Lung (tissue), 12 donors: Measurements from ENCODE around the gene FRMD3. TPM values are rescaled to one million over a fixed set of nuclear protein-coding genes. Genes with fewer than 3 reads are reported as not detected.

Experiments
- ATAC-seq: fragments of 200-7000 bp; cut with Tn5 transposase; one replicate; pipeline ENCODE4 v1.9.1; 2020; ENCODE audit warnings: moderate number of reproducible peaks; ENCODE audit not compliant: insufficient read depth, low FRiP score
- DNase-seq, 3 donors: peaks; one replicate each; pipeline ENCODE4 v3.0.0-alpha.2; 2013 to 2017
- H3K27ac ChIP-seq, 2 donors: one replicate each; pipeline ENCODE4 v1.5.1; 2013; ENCODE audit warnings: mild to moderate bottlenecking in 2 of 2, moderate library complexity in 2 of 2, control low read depth in 1 of 2, inconsistent platforms in 1 of 2, low read depth in 1 of 2, low read length in 1 of 2
- H3K27me3 ChIP-seq, 3 donors: one replicate each; pipeline ENCODE4 v1.5.1; 2013; ENCODE audit warnings: low read length in 2 of 3; ENCODE audit not compliant: control insufficient read depth in 3 of 3, insufficient read depth in 3 of 3
- H3K36me3 ChIP-seq, 4 donors: one replicate each; pipeline ENCODE4 v1.5.1; 2013; ENCODE audit warnings: low read length in 4 of 4, mild to moderate bottlenecking in 1 of 4, moderate library complexity in 1 of 4; ENCODE audit not compliant: control insufficient read depth in 4 of 4, insufficient read depth in 4 of 4
- H3K4me1 ChIP-seq, 5 donors: one replicate each; pipeline ENCODE4 v1.5.1; 2013; ENCODE audit warnings: low read length in 5 of 5, mild to moderate bottlenecking in 2 of 5, moderate library complexity in 1 of 5; ENCODE audit not compliant: control insufficient read depth in 5 of 5, insufficient read depth in 5 of 5
- H3K4me3 ChIP-seq: one replicate; pipeline ENCODE4 v1.5.1; 2013; ENCODE audit warnings: mild to moderate bottlenecking, control low read depth, moderate library complexity
- H3K9ac ChIP-seq, 2 donors: one replicate each; pipeline ENCODE4 v1.5.1; 2013; ENCODE audit warnings: low read length in 2 of 2, control low read depth in 1 of 2; ENCODE audit not compliant: insufficient read depth in 1 of 2
- H3K9me3 ChIP-seq, 4 donors: one replicate each; pipeline ENCODE4 v1.5.1; 2013; ENCODE audit warnings: low read length in 3 of 4, mild to moderate bottlenecking in 1 of 4, moderate library complexity in 1 of 4; ENCODE audit not compliant: control insufficient read depth in 4 of 4, insufficient read depth in 3 of 4
- CTCF ChIP-seq: IDR thresholded peaks from 2 replicates; pipeline ENCODE4 v1.5.1; 2012; ENCODE audit warnings: mild to moderate bottlenecking; ENCODE audit errors: control extremely low read depth, extremely low read depth
- WGBS, 2 donors: extraction: QIAGEN DNeasy Blood & Tissue Kit; methylation state at CpG; one replicate each; pipeline ENCODE4 v1.1.7; 2013; 5-methylcytosine and 5-hydroxymethylcytosine counted together
- polyA plus RNA-seq, 2 donors: library from polyadenylated mRNA; stranded (reverse); fragments of 200-250 nt; gene quantifications; one replicate each; pipeline ENCODE4 v1.2.1, GENCODE V29; 2013
- total RNA-seq, 2 donors: library from RNA; depleted of rRNA in 1 of 2; stranded (reverse); fragments of >200 nt in 1 of 2; gene quantifications; one replicate each; pipeline ENCODE4 v1.2.1, GENCODE V29; 2014 to 2021
- donor health status: control.
- donor health status: control.
- donor health status: Bipolar disorder and iron deficiency.
- donor health status: healthy.
- donor health status: DM: yes; HTN: yes; CAD: no.

FRMD3 gene
- total and polyA plus RNA-seq, 4 donors = 0.75 to 3.2 (median 1.6) TPM

DNA sequence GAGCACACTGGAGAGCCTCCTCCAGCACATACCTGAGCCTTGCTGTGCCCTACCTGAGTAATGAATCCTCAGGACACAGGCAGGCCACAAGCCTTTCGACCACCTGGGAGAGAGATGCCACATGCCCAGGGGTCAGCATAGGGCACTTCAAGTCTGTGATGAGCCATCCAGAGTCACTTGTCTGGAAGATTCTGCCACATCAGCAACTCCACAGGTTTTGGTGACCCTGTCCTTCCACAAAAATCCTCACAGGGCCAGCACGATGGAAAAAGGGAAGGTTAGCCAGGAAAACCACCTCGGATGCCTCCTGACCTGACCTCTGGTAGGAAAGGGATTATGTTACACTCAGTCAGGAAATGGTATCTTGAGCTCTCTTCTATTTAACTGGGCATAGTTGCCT is 46.8 kb downstream of the FRMD3 start:
- Histone ChIP-seq H3K36me3 (no peaks in the 10 kb centered on the region), H3K9ac (no peak overlapping the region), H3K27me3 (no peaks in the 10 kb centered on the region), H3K27ac (no peak overlapping the region), H3K4me3 (no peak overlapping the region), H3K4me1 (no peaks in the 10 kb centered on the region), H3K9me3 (no peaks in the 10 kb centered on the region)
- no peak for DNase-seq
- ATAC-seq = no peak
- WGBS, 2 donors = 51 to 56% methylated on average over 3 of the region's 3 CpGs
- TF ChIP-seq CTCF = no peak

DNA sequence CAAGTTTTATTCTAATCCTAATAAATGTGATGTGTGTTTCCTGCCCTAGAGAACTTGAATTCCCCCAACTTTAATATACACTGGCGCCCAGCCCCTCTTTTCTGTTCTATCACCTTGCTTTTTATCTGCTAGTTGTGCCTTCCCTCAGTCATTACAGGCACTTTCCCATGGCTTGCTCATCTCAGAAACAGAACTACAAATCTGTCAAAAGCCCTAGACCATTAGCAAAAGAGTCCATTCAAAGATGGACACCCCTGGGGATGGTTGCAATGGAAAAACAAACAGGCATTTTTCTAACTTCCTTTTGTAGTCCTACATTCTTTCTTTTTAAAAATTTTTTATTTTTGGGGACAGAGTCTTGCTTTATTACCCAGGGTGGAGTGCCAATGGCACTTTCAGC is 48.2 kb downstream of the FRMD3 start:
- Histone ChIP-seq H3K36me3 (no peaks in the 10 kb centered on the region), H3K27ac (no peak overlapping the region), H3K27me3 (no peaks in the 10 kb centered on the region), H3K4me3 (no peak overlapping the region), H3K4me1 (no peaks in the 10 kb centered on the region), H3K9me3 (no peaks in the 10 kb centered on the region), H3K9ac (no peak overlapping the region)
- DNase-seq = no peak
- WGBS, 2 donors = 96 to 98% methylated on average over 1 of the region's 1 CpG
- no peak for TF ChIP-seq CTCF
- no peak for ATAC-seq

DNA sequence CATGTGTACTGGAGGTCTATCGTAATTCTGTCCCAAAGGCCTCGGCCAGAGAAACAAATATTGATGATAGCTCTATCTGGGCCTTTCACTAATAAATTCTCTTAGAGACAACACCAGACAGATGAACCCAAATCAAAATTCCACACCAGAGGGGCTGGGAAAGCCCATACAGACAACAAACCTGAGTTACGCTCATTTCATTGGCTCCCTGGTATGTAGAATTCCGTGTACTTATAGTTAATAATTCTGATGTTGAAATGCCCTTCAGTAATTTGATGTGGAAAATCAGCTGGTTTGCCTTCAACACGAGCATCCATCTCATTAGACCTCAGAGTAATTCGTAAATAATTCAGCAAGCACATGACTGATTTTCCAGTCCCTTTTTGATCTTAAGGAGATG is 53.2 kb downstream of the FRMD3 start:
- no peaks in the 10 kb centered on the region for H3K27me3 ChIP-seq
- H3K4me3 ChIP-seq = no peak overlapping the region
- no peak for TF ChIP-seq CTCF
- no peak overlapping the region for H3K9ac ChIP-seq
- no peak overlapping the region for H3K27ac ChIP-seq
- WGBS, 2 donors = 84% methylated on average over 6 of the region's 6 CpGs
- no peak for DNase-seq
- no peaks in the 10 kb centered on the region for H3K36me3 ChIP-seq
- no peak for ATAC-seq
- H3K9me3 ChIP-seq = no peaks in the 10 kb centered on the region
- H3K4me1 ChIP-seq = no peaks in the 10 kb centered on the region

GRCh38 chr9:83483223-83483622 is 55.0 kb downstream of the FRMD3 start:
- no peaks in the 10 kb centered on the region for H3K4me1 ChIP-seq
- H3K27ac ChIP-seq = no peak overlapping the region
- H3K9ac ChIP-seq = no peak overlapping the region
- H3K9me3 ChIP-seq = no peaks in the 10 kb centered on the region
- no peak for ATAC-seq
- WGBS, 2 donors = 79 to 91% methylated on average over 2 of the region's 2 CpGs
- no peak overlapping the region for H3K4me3 ChIP-seq
- DNase-seq = no peak
- no peaks in the 10 kb centered on the region for H3K36me3 ChIP-seq
- H3K27me3 ChIP-seq = no peaks in the 10 kb centered on the region
- TF ChIP-seq CTCF = no peak
